NCI-H446 treated with DMSO at 0.1 percent for 48 hours (cell line): ENCODE measurements around the gene LDB1.

Experiments used
- DNase-seq: peaks from one replicate; lab custom pipeline; 2025; lab: John Stamatoyannopoulos, UW

Gene LDB1, protein sequence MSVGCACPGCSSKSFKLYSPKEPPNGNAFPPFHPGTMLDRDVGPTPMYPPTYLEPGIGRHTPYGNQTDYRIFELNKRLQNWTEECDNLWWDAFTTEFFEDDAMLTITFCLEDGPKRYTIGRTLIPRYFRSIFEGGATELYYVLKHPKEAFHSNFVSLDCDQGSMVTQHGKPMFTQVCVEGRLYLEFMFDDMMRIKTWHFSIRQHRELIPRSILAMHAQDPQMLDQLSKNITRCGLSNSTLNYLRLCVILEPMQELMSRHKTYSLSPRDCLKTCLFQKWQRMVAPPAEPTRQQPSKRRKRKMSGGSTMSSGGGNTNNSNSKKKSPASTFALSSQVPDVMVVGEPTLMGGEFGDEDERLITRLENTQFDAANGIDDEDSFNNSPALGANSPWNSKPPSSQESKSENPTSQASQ

DNA sequence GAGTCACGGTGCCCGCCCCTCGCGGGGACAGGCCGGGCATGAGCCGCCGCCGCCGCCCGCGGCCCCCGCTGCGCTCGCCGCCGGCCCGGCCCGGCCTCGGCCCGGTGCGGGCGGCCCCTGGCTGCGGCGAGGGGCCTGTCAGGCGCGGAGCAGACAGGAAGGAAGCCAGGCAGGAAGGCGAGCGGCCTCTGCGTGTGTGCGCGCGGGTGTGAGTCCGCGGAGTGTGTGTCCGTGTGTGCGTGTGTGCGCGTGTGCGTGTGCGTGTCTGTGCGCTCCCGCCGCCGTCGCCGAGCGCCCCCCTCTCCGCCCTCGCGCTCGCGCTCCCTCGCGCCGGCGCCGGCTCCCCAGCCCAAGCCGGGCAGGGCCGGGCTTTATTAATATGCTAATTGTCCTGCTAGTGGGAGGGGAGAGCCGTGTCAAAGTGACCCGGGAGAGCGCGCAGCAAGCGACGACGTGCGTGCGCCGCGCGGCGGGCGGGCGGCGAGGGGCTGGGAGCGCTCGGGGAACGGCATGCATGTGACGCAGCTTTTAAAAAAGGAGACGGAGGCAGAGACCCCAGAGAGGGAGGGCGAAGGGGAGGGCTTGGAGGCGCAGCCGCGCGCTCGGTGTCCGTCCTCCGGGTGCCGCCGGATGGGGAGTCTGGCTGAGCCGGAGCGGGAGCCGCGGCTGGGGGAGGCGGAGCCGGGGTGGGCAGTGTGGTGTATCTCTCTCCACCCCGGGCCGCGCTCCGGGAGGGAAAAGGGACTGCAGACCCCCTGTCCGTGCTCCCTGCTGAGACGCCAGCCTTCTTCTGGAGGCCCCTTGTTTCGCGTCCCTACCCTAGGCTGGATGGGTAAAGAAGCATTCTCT is at the start of gene LDB1:
LDB1 (minus strand) TSS at position 227 of the 849 bp plus-strand sequence. CDS start 258 bp downstream, outside the sequence.
- peak; percentile 42 for DNase-seq

DNA sequence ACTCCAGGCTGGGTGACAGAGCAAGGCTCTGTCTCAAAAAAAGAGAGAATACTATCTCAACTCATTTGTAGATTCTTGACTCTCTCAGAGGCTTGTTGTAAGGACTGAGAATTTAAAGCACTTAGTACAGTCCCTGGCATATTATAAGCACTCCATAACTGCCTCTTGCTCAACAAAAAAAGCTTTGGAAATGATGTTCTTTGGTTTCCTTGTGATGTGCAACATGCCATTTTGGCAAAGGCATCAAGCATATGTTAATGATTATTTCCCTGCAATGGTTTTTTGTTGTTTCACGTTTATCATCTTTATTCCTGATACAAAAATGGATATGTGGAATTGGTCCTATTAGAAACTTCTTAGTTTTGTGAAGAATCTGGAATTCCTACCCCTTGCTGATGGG is 47.7 kb upstream of the LDB1 start:
- DNase-seq, result no peak

DNA sequence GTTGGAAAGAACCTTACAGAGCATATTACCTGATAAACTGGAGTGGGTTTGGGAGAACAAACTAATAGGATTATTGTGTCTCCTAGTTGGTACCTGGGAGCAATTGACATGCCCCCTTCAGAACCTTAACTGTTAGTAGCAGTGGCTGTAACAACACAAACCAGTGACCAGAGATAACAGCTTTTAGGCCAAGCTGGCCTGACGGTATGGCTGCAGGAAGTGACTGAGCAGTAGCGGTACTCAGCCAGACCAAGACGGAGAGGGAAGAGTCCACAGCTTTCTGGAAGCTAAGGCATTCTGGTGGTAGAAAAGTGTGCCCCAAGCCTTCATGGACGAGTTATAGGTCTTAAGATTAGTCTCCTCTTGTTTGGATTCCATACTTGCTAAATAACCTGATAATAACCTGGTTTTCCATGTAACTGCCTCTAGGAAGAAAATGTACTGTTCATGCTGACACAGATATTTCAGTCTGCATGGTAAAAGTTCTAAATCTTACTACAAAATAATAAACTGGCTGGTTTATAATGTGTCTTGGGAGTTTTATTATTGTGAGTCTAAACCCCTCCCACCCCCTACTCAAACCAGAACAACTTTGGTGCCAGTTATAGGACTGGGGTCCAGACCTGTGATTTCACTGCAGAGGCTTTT is 43.3 kb upstream of the LDB1 start:
- no peak for DNase-seq

DNA sequence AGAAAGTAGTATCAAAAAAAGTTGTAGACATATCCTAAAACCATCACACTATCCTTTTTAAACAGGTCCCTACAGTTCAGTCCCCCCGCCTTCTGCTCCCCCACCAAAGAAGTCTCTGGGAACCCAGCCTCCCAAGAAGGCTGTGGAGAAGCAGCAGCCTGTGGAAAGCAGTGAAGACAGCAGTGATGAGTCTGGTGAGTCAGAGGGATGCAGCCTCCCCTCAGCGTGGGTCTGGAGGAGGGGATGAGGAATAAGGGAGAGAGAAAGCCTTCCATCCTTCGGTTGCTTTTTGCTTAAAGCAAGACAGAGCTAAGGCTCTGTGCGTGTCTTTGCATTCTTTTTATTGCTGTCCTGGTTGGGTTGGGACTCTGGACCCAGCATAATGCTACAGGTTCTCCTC is 39.7 kb upstream of the LDB1 start:
- DNase-seq, result no peak

DNA sequence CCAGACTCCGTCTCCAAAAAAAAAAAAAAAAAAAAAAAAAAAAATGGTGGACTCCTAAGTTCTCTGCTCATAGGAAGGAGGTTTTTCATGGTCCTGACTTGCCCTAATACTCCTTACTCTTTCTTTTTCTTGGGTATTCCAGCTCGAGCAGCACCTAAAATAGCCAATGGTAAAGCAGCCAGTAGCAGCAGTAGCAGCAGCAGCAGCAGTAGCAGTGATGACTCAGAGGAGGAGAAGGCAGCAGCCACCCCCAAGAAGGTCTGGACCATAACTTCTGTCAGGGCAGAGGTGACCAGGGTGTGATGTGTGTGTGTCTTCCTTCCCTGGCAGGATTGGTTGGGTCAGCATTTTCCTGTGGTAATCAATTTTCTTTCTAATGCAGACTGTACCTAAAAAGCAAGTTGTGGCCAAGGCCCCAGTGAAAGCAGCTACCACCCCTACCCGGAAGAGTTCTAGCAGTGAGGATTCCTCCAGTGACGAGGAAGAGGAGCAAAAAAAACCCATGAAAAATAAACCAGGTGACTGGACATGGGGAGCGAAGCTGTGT is 39.0 kb upstream of the LDB1 start:
- no peak for DNase-seq

DNA sequence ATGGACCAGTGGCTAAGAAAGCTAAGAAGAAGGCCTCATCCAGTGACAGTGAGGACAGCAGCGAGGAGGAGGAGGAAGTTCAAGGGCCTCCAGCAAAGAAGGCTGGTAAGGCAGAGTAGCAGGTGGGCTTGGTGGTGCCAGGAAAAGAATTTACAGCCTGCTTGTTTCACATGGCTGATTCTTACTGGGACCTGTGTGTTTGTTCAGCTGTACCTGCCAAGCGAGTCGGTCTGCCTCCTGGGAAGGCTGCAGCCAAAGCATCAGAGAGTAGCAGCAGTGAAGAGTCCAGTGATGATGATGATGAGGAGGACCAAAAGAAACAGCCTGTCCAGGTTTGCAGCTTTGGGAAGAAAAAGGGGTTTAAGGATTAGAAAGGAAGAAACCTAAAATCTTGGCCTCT is 37.1 kb upstream of the LDB1 start:
- DNase-seq, result no peak

DNA sequence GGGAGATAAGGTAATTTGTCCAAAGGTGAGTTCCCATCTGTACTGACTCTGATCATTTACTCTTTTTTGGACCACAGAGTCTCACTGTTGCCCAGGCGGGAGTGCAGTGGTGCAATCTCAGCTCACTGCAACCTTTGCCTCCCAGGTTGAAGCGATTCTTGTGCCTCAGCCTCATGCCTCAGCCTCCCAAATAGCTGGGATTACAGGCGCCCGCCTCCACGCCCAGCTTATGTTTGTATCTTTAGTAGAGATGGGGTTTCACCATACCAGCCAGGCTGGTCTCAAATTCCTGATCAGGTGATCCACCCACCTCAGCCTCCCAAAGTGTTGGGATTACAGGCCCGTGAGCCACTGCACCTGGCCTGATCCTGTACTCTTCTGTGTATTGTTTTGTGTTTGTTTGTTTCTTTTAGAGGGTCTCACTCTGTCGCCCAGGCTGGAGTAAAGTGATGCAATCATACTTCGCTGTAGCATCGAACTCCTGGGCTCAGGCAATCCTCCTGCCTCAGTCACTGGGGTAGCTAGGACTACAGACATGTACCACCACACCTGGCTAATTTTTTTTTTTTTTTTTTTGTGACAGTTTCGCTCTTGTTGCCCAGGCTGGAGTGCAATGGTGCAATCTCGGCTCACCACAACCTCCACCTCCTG is 34.4 kb upstream of the LDB1 start:
- no peak for DNase-seq

DNA sequence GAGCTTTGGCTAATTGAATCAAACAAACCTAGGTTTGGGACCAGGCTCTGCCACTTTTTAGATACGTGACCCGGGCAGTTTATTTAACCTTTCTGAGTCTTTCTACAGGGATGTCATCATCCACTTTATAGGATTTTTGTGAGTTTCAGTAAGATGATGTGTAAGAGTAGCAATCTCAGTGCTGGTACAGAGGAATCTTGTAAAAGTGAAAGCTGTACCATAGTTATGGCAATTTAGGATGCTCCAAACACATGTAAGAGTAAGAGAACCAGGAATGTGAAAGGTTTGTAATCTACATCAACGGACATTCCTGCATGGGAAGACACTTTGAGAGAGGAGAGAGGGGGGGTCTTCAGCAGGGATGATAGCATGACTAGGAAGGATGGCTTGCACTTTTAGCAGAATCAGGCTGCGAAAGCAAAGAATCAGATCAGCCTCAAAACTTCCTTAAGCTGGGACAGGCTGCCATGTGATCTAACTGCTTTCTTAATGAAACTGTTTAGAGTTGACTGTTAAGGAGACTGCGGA is 33.0 kb upstream of the LDB1 start:
- DNase-seq, result no peak

DNA sequence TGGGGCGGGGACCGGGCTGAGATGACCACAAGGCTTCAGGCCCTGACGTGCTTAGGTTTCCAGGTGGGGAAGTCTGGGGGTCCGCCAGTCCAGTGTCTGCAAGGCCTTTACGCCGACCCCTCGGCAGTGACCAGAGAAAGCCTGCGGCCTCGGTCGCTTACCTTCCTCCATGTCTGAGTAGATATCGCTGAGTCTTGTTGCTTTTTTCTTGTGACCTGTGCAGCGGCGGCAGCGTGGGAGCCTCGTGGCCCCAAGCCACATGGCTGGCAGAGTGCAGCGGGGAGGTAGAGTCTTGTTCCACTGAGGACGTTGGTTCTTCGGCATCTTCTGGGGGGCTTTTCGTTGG is 32.4 kb upstream of the LDB1 start:
- DNase-seq, result no peak

DNA sequence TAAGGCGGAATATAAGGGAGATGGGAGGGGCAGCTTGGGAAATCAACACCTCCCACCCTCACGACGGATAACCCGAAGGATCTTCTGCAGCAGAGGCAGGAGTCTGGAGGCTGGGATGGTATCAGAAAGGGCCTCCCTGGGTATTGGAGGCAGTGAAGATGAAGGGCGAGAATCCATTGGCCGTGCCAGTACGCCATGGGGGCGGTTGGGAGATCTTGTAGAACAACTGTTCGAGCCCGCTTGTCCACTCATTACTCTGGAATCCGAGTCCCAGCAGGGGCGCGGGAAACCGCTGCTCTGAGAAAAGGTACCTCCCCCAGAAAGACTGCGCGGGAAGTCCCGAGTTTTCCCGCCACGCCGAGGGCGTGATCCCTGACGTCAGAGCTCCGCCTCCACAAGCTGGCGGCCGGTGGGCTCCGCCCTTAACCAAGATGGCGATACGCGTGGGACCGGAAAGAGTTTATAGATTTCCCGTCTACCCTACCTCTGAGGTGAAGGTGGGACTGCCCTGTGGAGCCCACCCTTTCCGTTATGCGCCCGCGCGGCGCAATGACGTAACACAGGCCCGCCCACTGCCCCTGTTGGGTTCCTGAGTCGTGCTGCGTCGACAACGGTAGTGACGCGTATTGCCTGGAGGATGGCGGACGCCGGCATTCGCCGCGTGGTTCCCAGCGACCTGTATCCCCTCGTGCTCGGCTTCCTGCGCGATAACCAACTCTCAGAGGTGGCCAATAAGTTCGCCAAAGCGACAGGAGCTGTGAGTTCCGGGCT is 31.8 kb upstream of the LDB1 start, which contains the start of gene NOLC1:
NOLC1 (plus strand) TSS at position 616 of the 771 bp plus-strand sequence; CDS start at position 638, 22 bp downstream.
- peak; percentile 94 for DNase-seq

DNA sequence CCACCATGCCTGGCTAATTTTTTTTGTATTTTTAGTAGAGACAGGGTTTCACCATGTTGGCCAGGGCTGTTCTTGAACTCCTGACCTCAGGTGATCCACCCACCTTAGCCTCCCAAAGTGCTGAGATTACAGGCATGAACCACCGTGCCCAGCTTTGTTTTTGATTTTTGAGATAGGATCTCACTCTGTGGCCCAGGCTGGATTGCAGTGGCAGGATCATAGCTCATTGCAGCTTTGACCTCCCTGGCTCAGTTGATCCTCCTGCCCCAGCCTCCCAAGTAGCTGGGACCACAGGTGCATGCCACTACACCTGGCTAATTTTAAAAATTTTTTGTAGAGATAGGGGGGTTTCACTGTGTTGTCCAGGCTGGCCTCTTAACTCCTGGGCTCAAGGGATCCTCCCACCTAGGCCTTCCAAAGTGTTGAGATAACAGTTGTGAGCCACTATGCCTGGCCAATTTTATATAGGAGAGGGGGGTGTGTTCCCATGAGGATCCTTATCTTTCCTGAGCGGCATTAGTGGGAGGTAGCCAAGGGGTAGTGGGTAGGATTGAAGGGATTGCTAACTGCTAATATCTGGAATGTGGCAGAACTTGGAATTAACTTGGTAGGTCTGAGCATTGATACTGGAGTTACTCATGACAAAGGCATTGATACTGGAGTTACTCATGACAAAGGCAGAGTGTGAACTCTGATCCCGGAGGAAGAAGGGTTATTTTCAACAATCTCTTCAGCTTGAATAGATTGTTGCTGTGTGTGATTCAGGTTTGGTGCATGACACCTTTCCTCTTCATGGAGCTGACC is 31.0 kb upstream of the LDB1 start:
- DNase-seq, result no peak

DNA sequence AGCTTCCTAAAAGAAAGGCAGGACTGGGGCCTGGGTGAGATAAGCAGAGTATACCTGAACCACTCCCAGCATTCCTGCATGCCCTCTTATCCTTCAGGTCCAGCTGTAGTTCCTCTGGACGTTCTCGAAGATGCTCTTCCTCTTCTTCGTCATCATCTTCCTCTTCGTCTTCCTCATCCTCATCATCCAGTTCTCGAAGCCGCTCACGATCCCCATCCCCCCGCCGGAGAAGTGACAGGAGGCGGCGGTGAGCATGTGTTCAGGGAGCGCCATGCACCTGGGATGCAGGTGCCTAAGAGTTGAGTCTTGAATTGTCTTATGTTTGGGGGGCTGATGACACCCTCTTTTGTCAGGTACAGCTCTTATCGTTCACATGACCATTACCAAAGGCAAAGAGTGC is 28.1 kb upstream of the LDB1 start:
- DNase-seq, result no peak

DNA sequence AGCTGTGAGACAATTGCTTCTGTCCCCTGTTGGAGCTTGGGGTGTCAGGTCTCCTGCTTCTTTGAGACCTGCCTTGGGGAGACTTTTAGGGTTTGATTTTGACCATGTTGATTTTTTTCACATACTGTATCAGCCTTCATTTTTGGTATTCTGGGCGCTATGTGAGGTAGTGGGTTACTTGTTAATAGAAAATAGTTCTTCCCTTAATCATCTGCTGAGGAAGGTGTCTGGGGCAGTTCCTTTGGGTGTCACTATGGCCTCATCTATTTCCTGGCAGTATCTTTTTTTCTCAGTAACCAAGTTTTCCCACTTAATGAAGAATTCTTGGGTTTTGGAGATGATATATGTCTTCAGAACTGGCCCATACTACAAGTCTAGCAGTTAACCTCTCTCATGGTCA is 27.4 kb upstream of the LDB1 start:
- DNase-seq, result no peak

DNA sequence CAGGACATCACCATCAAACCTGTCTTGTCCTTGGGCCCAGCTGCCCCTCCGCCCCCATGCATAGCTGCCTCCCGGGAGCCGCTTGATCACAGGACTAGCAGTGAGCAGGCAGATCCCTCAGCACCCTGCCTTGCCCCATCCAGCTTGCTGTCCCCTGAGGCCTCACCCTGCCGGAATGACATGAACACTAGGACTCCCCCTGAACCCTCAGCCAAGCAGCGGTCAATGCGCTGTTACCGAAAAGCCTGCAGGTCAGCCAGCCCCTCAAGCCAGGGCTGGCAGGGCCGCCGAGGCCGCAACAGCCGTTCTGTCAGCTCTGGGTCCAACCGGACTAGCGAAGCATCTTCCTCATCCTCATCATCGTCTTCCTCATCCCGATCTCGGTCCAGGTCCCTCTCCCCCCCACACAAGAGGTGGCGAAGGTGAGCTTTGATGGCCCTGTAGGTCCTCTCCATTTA is 26.8 kb upstream of the LDB1 start:
- DNase-seq, result no peak

DNA sequence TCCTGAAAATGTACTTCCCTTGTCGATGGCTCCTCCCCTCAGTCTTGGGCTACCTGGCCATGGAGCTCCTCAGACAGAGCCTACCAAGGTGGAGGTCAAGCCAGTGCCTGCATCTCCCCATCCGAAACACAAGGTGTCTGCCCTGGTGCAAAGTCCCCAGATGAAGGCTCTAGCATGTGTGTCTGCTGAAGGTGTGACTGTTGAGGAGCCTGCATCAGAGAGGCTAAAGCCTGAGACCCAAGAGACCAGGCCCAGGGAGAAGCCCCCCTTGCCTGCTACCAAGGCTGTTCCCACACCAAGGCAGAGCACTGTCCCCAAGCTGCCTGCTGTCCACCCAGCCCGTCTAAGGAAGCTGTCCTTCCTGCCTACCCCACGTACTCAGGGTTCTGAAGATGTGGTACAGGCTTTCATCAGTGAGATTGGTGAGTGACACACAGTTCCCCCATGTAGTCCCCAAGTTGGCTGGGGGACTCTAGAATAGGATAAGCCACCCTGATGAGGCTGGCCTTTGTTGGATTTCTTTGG is 21.5 kb upstream of the LDB1 start:
- DNase-seq, result no peak

DNA sequence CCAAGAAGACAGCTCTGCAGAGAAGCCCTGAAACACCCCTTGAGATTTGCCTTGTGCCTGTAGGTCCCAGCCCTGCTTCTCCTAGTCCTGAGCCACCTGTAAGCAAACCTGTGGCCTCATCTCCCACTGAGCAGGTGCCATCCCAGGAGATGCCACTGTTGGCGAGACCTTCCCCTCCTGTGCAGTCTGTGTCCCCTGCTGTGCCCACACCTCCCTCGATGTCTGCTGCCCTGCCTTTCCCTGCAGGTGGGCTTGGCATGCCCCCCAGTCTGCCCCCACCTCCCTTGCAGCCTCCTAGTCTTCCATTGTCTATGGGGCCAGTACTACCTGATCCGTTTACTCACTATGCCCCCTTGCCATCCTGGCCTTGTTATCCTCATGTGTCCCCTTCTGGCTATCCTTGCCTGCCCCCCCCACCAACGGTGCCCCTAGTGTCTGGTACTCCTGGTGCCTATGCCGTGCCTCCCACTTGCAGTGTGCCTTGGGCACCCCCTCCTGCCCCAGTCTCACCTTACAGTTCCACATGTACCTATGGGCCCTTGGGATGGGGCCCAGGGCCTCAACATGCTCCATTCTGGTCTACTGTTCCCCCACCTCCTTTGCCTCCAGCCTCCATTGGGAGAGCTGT is 20.9 kb upstream of the LDB1 start:
- no peak for DNase-seq

DNA sequence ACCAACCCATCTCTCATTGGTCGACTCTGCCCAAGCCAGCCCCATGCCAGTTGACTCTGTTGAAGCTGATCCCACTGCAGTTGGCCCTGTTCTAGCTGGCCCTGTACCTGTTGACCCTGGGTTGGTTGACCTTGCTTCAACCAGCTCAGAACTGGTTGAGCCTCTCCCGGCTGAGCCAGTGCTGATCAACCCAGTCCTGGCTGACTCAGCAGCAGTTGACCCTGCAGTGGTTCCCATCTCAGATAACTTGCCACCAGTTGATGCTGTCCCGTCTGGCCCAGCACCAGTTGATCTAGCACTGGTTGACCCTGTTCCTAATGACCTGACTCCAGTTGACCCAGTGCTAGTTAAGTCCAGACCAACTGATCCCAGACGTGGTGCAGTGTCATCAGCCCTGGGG is 20.1 kb upstream of the LDB1 start:
- no peak for DNase-seq

DNA sequence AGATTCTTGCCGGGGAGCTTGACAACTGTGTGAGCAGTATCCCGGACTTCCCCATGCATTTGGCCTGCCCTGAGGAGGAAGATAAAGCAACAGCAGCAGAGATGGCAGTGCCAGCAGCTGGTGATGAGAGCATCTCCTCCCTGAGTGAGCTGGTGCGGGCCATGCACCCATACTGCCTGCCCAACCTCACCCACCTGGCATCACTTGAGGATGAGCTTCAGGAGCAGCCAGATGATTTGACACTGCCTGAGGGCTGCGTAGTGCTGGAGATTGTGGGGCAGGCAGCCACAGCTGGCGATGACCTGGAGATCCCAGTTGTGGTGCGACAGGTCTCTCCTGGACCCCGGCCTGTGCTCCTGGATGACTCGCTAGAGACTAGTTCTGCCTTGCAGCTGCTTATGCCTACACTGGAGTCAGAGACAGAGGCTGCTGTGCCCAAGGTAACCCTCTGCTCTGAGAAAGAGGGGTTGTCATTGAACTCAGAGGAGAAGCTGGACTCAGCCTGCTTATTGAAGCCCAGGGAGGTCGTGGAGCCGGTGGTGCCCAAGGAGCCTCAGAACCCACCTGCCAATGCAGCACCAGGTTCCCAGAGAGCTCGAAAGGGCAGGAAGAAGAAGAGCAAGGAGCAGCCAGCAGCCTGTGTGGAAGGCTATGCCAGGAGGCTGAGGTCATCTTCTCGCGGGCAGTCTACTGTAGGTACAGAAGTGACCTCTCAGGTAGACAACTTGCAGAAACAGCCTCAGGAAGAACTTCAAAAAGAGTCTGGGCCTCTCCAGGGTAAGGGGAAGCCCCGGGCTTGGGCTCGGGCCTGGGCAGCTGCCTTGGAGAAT is 19.3 kb upstream of the LDB1 start:
- DNase-seq, result no peak
